ENCODE data around the gene ICE1.

GRCh38 chr5:5454391-5454790, 31.9 kb downstream of the ICE1 start:
- no peak for TF ChIP-seq CTCF (IDR thresholded peaks at IDR 0.05)
- no peak for TF ChIP-seq EZH2 (IDR thresholded peaks at IDR 0.05; ENCODE audit: borderline replicate concordance, insufficient read depth, low read depth, low read length, poor library complexity, severe bottlenecking)

All from B cell (primary cell).